H1 (cell line): ENCODE measurements around the gene DYNC1I1. TPM values are rescaled to one million over a fixed set of nuclear protein-coding genes. Genes with fewer than 3 reads are reported as not detected.

Experiments
- CTCF ChIA-PET: fragments of 300-600 bp; sonication (Branson Sonifier 250); formaldehyde crosslinking; loops from one replicate; lab custom pipeline; 2021; ENCODE audit not compliant: partially characterized antibody; lab: Charles Lee
- POLR2A ChIA-PET: fragments of 300-600 bp; sonication (Branson Sonifier 250); formaldehyde crosslinking; loops from one replicate; lab custom pipeline; 2021; ENCODE audit warnings: inconsistent platforms; ENCODE audit not compliant: partially characterized antibody; lab: Charles Lee
- DNase-seq, 2 experiments: peaks; one replicate each; pipeline versions ENCODE4 v3.0.0 to v3.0.0-alpha.2; 2010 to 2022; ENCODE audit warnings: low spot score in 2 of 2, low read depth in 1 of 2, mixed read lengths in 1 of 2
- FAIRE-seq: peaks from 2 replicates; lab custom pipeline; 2011; peaks lifted over from hg19 to GRCh38; lab: Jason Lieb, UNC
- H2AFZ ChIP-seq: 2 replicates; pipeline ENCODE4 v1.8.1; 2012; ENCODE audit warnings: low read length, inconsistent platforms
- H2AK5ac ChIP-seq: 2 replicates; pipeline ENCODE4 v1.6.1; 2013; ENCODE audit warnings: low read depth, low read length
- H2BK120ac ChIP-seq: replicated peaks from 2 replicates; pipeline ENCODE3; 2013; ENCODE audit warnings: low read depth, low read length, inconsistent platforms
- H2BK12ac ChIP-seq: 2 replicates; pipeline ENCODE4 v1.6.1; 2013; ENCODE audit warnings: low read depth, low read length
- H2BK15ac ChIP-seq: 2 replicates; pipeline ENCODE4 v1.6.1; 2013; ENCODE audit warnings: low read length
- H2BK20ac ChIP-seq: 2 replicates; pipeline ENCODE4 v1.6.1; 2013; ENCODE audit warnings: low read length
- H2BK5ac ChIP-seq: 2 replicates; pipeline ENCODE4 v1.6.1; 2013; ENCODE audit warnings: low read depth, low read length
- H3K14ac ChIP-seq: 2 replicates; pipeline ENCODE4 v1.6.1; 2013; ENCODE audit warnings: inconsistent platforms; ENCODE audit not compliant: insufficient read length
- H3K18ac ChIP-seq: 2 replicates; pipeline ENCODE4 v1.6.1; 2013; ENCODE audit warnings: low read length; ENCODE audit errors: extremely low read depth
- H3K23ac ChIP-seq: 2 replicates; pipeline ENCODE4 v1.6.1; 2013; ENCODE audit warnings: inconsistent platforms; ENCODE audit not compliant: insufficient read length
- H3K23me2 ChIP-seq: 2 replicates; pipeline ENCODE4 v1.6.1; 2013; ENCODE audit warnings: low read depth, low read length
- H3K27ac ChIP-seq: 2 replicates; pipeline ENCODE4 v1.6.1; 2011; ENCODE audit warnings: low read depth, low read length, inconsistent platforms
- H3K27me3 ChIP-seq, 4 experiments: replicated peaks in 1 of 4; 1 replicate in 1 of 4; 2 replicates in 3 of 4; pipeline versions ENCODE4 v1.6.1 to v1.8.1; 2011 to 2013; ENCODE audit warnings: low read length in 3 of 4, mild to moderate bottlenecking in 3 of 4, inconsistent platforms in 2 of 4, mixed read lengths in 2 of 4, moderate library complexity in 1 of 4; ENCODE audit not compliant: control insufficient read depth in 3 of 4, insufficient read depth in 3 of 4; ENCODE audit errors: extremely low read depth in 1 of 4
- H3K36me3 ChIP-seq, 4 experiments: 2 replicates each; pipeline versions ENCODE4 v1.6.1 to v1.8.1; 2011 to 2013; ENCODE audit warnings: mild to moderate bottlenecking in 4 of 4, low read length in 3 of 4, moderate library complexity in 2 of 4, control low read depth in 1 of 4, inconsistent platforms in 1 of 4; ENCODE audit not compliant: insufficient read depth in 4 of 4, control insufficient read depth in 2 of 4
- H3K4ac ChIP-seq: replicated peaks from 2 replicates; pipeline ENCODE3; 2013; ENCODE audit warnings: low read length, low read depth, mixed read lengths, inconsistent platforms; ENCODE audit not compliant: insufficient read length
- H3K4me1 ChIP-seq, 4 experiments: replicated peaks in 1 of 4; 1 replicate in 1 of 4; 2 replicates in 3 of 4; pipeline versions ENCODE4 v1.6.1 to v1.8.1; 2011 to 2013; ENCODE audit warnings: low read length in 3 of 4, inconsistent platforms in 2 of 4, mixed read lengths in 1 of 4; ENCODE audit not compliant: insufficient read depth in 4 of 4, control insufficient read depth in 3 of 4
- H3K4me2 ChIP-seq, 2 experiments: 2 replicates each; pipeline versions ENCODE4 v1.6.1 to v1.8.1; 2011 to 2013; ENCODE audit warnings: low read depth in 2 of 2, low read length in 2 of 2, control low read depth in 1 of 2, inconsistent platforms in 1 of 2, mild to moderate bottlenecking in 1 of 2; ENCODE audit not compliant: insufficient read depth in 1 of 2
- H3K4me3 ChIP-seq, 4 experiments: fragments of 200-600, 300-600 bp in 1 of 4; sonication (generic), shearing (Covaris generic), sonication (Bioruptor Twin) in 1 of 4; 2 replicates each; pipeline versions ENCODE4 v1.5.1 to v1.8.1; 2011 to 2016; ENCODE audit warnings: low read length in 4 of 4, low read depth in 3 of 4, control low read depth in 2 of 4, inconsistent platforms in 2 of 4, mild to moderate bottlenecking in 2 of 4, mixed read lengths in 1 of 4, moderate library complexity in 1 of 4; ENCODE audit not compliant: insufficient read depth in 2 of 4; ENCODE audit errors: extremely low read depth in 1 of 4
- H3K56ac ChIP-seq: replicated peaks from 2 replicates; pipeline ENCODE3; 2013; ENCODE audit warnings: low read depth, mild to moderate bottlenecking, mixed read lengths, low read length, inconsistent platforms; ENCODE audit not compliant: insufficient read length
- H3K79me1 ChIP-seq: 2 replicates; pipeline ENCODE4 v1.6.1; 2013; ENCODE audit warnings: low read depth, low read length, control low read depth
- H3K79me2 ChIP-seq, 2 experiments: 2 replicates each; pipeline versions ENCODE4 v1.6.1 to v1.8.1; 2012 to 2013; ENCODE audit warnings: low read length in 2 of 2, mild to moderate bottlenecking in 2 of 2, inconsistent platforms in 1 of 2; ENCODE audit not compliant: insufficient read depth in 2 of 2, control insufficient read depth in 1 of 2
- H3K9ac ChIP-seq, 4 experiments: replicated peaks in 1 of 4; 1 replicate in 1 of 4; 2 replicates in 3 of 4; pipeline versions ENCODE4 v1.6.1 to v1.8.1; 2011 to 2013; ENCODE audit warnings: low read depth in 3 of 4, low read length in 3 of 4, control low read depth in 2 of 4, mild to moderate bottlenecking in 2 of 4, moderate library complexity in 2 of 4, inconsistent platforms in 1 of 4; ENCODE audit errors: extremely low read depth in 1 of 4
- H3K9me3 ChIP-seq, 2 experiments: 2 replicates each; pipeline versions ENCODE4 v1.6.1 to v1.8.1; 2012 to 2013; ENCODE audit warnings: mild to moderate bottlenecking in 2 of 2, moderate library complexity in 2 of 2, control low read depth in 1 of 2, inconsistent platforms in 1 of 2, low read depth in 1 of 2, low read length in 1 of 2, mixed read lengths in 1 of 2; ENCODE audit not compliant: insufficient read depth in 2 of 2
- H4K20me1 ChIP-seq, 2 experiments: replicated peaks in 1 of 2; 2 replicates each; pipeline versions ENCODE3 to v1.8.1; 2011 to 2013; ENCODE audit warnings: inconsistent platforms in 2 of 2, low read length in 2 of 2, mild to moderate bottlenecking in 1 of 2; ENCODE audit not compliant: insufficient read depth in 2 of 2, control insufficient read depth in 1 of 2
- H4K5ac ChIP-seq: 2 replicates; pipeline ENCODE4 v1.6.1; 2013; ENCODE audit warnings: low read length, low read depth, mixed read lengths, inconsistent platforms; ENCODE audit not compliant: insufficient read length
- H4K8ac ChIP-seq: 2 replicates; pipeline ENCODE4 v1.8.0; 2013; ENCODE audit warnings: mild to moderate bottlenecking, moderate library complexity, low read length, inconsistent platforms; ENCODE audit not compliant: insufficient read depth; ENCODE audit errors: extremely low read depth
- H4K91ac ChIP-seq: replicated peaks from 2 replicates; pipeline ENCODE3; 2013; ENCODE audit warnings: low read length, mixed read lengths, inconsistent platforms; ENCODE audit not compliant: insufficient read length
- HDAC2 ChIP-seq, 2 experiments: fragments of 300-600 bp in 1 of 2; sonication (generic) in 1 of 2; IDR thresholded peaks; 2 replicates each; pipeline ENCODE4 v1.6.1; 2011 to 2012; ENCODE audit warnings: low read depth in 2 of 2, low read length in 2 of 2, mild to moderate bottlenecking in 2 of 2, moderate library complexity in 2 of 2, borderline replicate concordance in 1 of 2, inconsistent platforms in 1 of 2
- KDM1A ChIP-seq: fragments of 200-600, 300-600 bp; sonication (generic); IDR thresholded peaks from 2 replicates; pipeline ENCODE4 v1.7.1; 2016; ENCODE audit warnings: mild to moderate bottlenecking, low read length, borderline replicate concordance
- MAFK ChIP-seq: IDR thresholded peaks from 2 replicates; pipeline ENCODE4 v1.6.1; 2012; ENCODE audit warnings: low read depth, mild to moderate bottlenecking, improper control_type of control experiment, low read length
- PHF8 ChIP-seq: fragments of 200-600 bp; sonication (generic); conservative IDR thresholded peaks from 2 replicates; pipeline ENCODE4 v1.7.1; 2012; ENCODE audit warnings: low read depth, mild to moderate bottlenecking, inconsistent platforms, low read length, moderate library complexity
- RBBP5 ChIP-seq: IDR thresholded peaks from 2 replicates; pipeline ENCODE4 v1.7.1; 2012; ENCODE audit warnings: low read depth, mild to moderate bottlenecking, inconsistent platforms, low read length, moderate library complexity, borderline replicate concordance
- RXRA ChIP-seq: IDR thresholded peaks from 2 replicates; pipeline ENCODE4 v1.6.1; 2011; ENCODE audit warnings: low read depth, mild to moderate bottlenecking, low read length, moderate library complexity; ENCODE audit not compliant: insufficient read depth
- TBP ChIP-seq: IDR thresholded peaks from 2 replicates; pipeline ENCODE4 v1.6.1; 2011; ENCODE audit warnings: low read depth, low read length, improper control_type of control experiment
- WGBS, 2 experiments: shearing (Covaris generic) in 1 of 2; methylation state at CpG; one replicate each; pipeline versions ENCODE4 v1.1.6 to v1.1.7; 2013 to 2015; ENCODE audit warnings: low lambda C conversion rate in 2 of 2, mixed read lengths in 2 of 2, inconsistent platforms in 1 of 2, low coverage in 1 of 2, missing lambda C conversion rate in 1 of 2; ENCODE audit not compliant: insufficient replicate concordance in 2 of 2, insufficient coverage in 1 of 2, insufficient read length in 1 of 2; ENCODE audit errors: extremely low coverage in 1 of 2, missing lambda C conversion rate in 1 of 2; 5-methylcytosine and 5-hydroxymethylcytosine counted together
- polyA plus RNA-seq, 7 experiments: library from polyadenylated mRNA; depleted of rRNA in 3 of 7; stranded (reverse) in 5 of 7; unstranded in 2 of 7; fragments of >200 nt in 5 of 7; fragments of 200-250 nt in 2 of 7; gene quantifications; 1 replicate in 5 of 7; 2 replicates in 1 of 7; 4 replicates in 1 of 7; pipeline versions ENCODE4 v1.2.1 to v1.2.3, GENCODE V29; 2011 to 2013; ENCODE audit warnings: missing spikeins in 2 of 7, mixed read lengths in 2 of 7
- total RNA-seq: library from RNA; stranded (reverse); fragmentation: NEBNext Ultra II Directional; extraction: Animal tissue kit (Norgen Biotek cat#: 25700); gene quantifications from 2 replicates; pipeline ENCODE4 v1.2.1, GENCODE V29; 2021
- TF ChIP-seq, protein P1 (sequence below): IDR thresholded peaks from 2 replicates; pipeline ENCODE4 v1.6.1; 2011; ENCODE audit warnings: low read depth, mild to moderate bottlenecking, low read length; ENCODE audit not compliant: insufficient read depth

DYNC1I1 gene
- total and polyA plus RNA-seq, 2 of the 8 experiments (the other 6 are each of a cell fraction or from before 2014, with no cell fraction given), result 0.45 to 0.58 TPM

- H4K20me1 ChIP-seq, result no peaks in the 10 kb centered on the region
- no peaks in the 10 kb centered on the region for H3K27me3 ChIP-seq
- H2BK15ac ChIP-seq, result no peak overlapping the region
- no peak overlapping the region for H2BK5ac ChIP-seq
- H2BK120ac ChIP-seq, result no peak overlapping the region
- no peak for DNase-seq
- H4K8ac ChIP-seq, result no peak overlapping the region
- no peak overlapping the region for H4K5ac ChIP-seq
- WGBS, 2 experiments, result 100% methylated on average over 1 of the region's 1 CpG; no CpG with 5 or more reads in 1 of the 2 experiments
- no peak overlapping the region for H3K23ac ChIP-seq
- H3K14ac ChIP-seq, result no peak overlapping the region
- H3K9me3 ChIP-seq, result no peaks in the 10 kb centered on the region
- H3K23me2 ChIP-seq, result no peaks in the 10 kb centered on the region; the same call in 1 of the 2 replicates
- H3K79me1 ChIP-seq, result no peaks in the 10 kb centered on the region
- H3K9ac ChIP-seq, result no peak overlapping the region
- H2BK20ac ChIP-seq, result no peak overlapping the region
- H3K4me3 ChIP-seq, result no peak overlapping the region
- no peak overlapping the region for H3K4me2 ChIP-seq
- TF ChIP-seq, protein P1, sequence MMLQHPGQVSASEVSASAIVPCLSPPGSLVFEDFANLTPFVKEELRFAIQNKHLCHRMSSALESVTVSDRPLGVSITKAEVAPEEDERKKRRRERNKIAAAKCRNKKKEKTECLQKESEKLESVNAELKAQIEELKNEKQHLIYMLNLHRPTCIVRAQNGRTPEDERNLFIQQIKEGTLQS, result no peak
- TF ChIP-seq KDM1A (no peak), RXRA (no peak), HDAC2 (IDR thresholded peaks at IDR 0.05; ENCODE audit: borderline replicate concordance in 1 of 2, low read depth in 2 of 2, low read length in 2 of 2) (no peak), PHF8 (no peak), TBP (no peak), RBBP5 (no peak), MAFK (no peak)
- TF ChIP-seq, all 59 proteins: peak for 0
- no peak overlapping the region for H3K18ac ChIP-seq
- H2AFZ ChIP-seq, result no peak overlapping the region; the same call in 1 of the 2 replicates
- H2AK5ac ChIP-seq, result no peak overlapping the region
- H2BK12ac ChIP-seq, result no peak overlapping the region
- H3K4ac ChIP-seq, result no peak overlapping the region
- H3K79me2 ChIP-seq, result no peaks in the 10 kb centered on the region
- no peak overlapping the region for H4K91ac ChIP-seq
- FAIRE-seq, result no peak
- H3K4me1 ChIP-seq, result no peaks in the 10 kb centered on the region
- H3K27ac ChIP-seq, result no peak overlapping the region
- no peak overlapping the region for H3K56ac ChIP-seq
- ChIA-PET CTCF (interaction anchor here (0.7 to 1.0 kb wide), 2 partner anchors 16 to 18 kb away, joined by 3 read pairs; no protein-coding TSS in a partner anchor), POLR2A (no interaction called here)
- H3K36me3 ChIP-seq, result no peaks in the 10 kb centered on the region
Measured at GRCh38 chr7:96014617-96015016, 242.3 kb downstream of the DYNC1I1 start.
